ENCODE results near the gene MYEOV.

MYEOV gene

GRCh38 chr11:69293819-69294505 is at the start of gene MYEOV:
Gene MYEOV, plus strand, starts transcription at chr11:69294155. Its CDS starts 1,200 bp downstream, at chr11:69295355.
- DNase-seq (ENCODE audit: low spot score) = peak; percentile 61

- no peak for DNase-seq (ENCODE audit: low spot score)
These were observed 49.7 kb upstream of the MYEOV start for GRCh38 chr11:69244266-69244665.

- no peak for DNase-seq (ENCODE audit: low spot score)
These were observed 48.9 kb upstream of the MYEOV start for GRCh38 chr11:69245041-69245440.

GRCh38 chr11:69245491-69246345 is 48.2 kb upstream of the MYEOV start:
- no peak for DNase-seq (ENCODE audit: low spot score)

- peak; percentile 40 for DNase-seq (ENCODE audit: low spot score)
These were observed 44.4 kb upstream of the MYEOV start for GRCh38 chr11:69249311-69250185.

- DNase-seq (ENCODE audit: low spot score) = no peak
These were observed 43.5 kb upstream of the MYEOV start for GRCh38 chr11:69250186-69251056.

GRCh38 chr11:69251057-69251393 is 42.9 kb upstream of the MYEOV start:
- no peak for DNase-seq (ENCODE audit: low spot score)

GRCh38 chr11:69251639-69252489 is 42.1 kb upstream of the MYEOV start:
- DNase-seq (ENCODE audit: low spot score) = no peak

GRCh38 chr11:69252490-69252837 is 41.5 kb upstream of the MYEOV start:
- DNase-seq (ENCODE audit: low spot score) = peak; percentile 47

- DNase-seq (ENCODE audit: low spot score) = peak; percentile 41
These were observed 40.9 kb upstream of the MYEOV start for GRCh38 chr11:69253028-69253427.

GRCh38 chr11:69257134-69257533 is 36.8 kb upstream of the MYEOV start:
- DNase-seq (ENCODE audit: low spot score) = no peak

GRCh38 chr11:69257838-69258658 is 35.9 kb upstream of the MYEOV start:
- no peak for DNase-seq (ENCODE audit: low spot score)

- DNase-seq (ENCODE audit: low spot score) = no peak
These were observed 34.9 kb upstream of the MYEOV start for GRCh38 chr11:69259096-69259495.

- peak; percentile 59 for DNase-seq (ENCODE audit: low spot score)
These were observed 33.3 kb upstream of the MYEOV start for GRCh38 chr11:69260622-69261021.

GRCh38 chr11:69261116-69261515 is 32.8 kb upstream of the MYEOV start:
- DNase-seq (ENCODE audit: low spot score) = no peak

GRCh38 chr11:69262918-69263735 is 30.8 kb upstream of the MYEOV start:
- DNase-seq (ENCODE audit: low spot score) = no peak

- DNase-seq (ENCODE audit: low spot score) = no peak
These were observed 30.3 kb upstream of the MYEOV start for GRCh38 chr11:69263736-69264052.

- no peak for DNase-seq (ENCODE audit: low spot score)
These were observed 29.5 kb upstream of the MYEOV start for GRCh38 chr11:69264486-69264885.

GRCh38 chr11:69265210-69265609 is 28.7 kb upstream of the MYEOV start:
- DNase-seq (ENCODE audit: low spot score) = no peak

Data from AG20443 (cell line).